Fibroblast of lung (primary cell): ENCODE data around the gene BPIFB3. TPM values are rescaled to one million over a fixed set of nuclear protein-coding genes. Genes with fewer than 3 reads are reported as not detected.

Source experiments
- DNase-seq, 2 donors: peaks; one replicate each; pipeline versions ENCODE4 v3.0.0 to v3.0.0-alpha.2; 2010; ENCODE audit warnings: low read depth in 2 of 2
- H2AFZ ChIP-seq: 2 replicates; pipeline ENCODE4 v1.5.1; 2012; ENCODE audit warnings: low read length, control low read depth, inconsistent platforms
- H3K27ac ChIP-seq: 2 replicates; pipeline ENCODE4 v1.5.1; 2011; ENCODE audit warnings: low read length, control low read depth; ENCODE audit not compliant: insufficient read depth
- H3K27me3 ChIP-seq: 2 replicates; pipeline ENCODE4 v1.5.1; 2011; ENCODE audit warnings: mild to moderate bottlenecking, low read length; ENCODE audit not compliant: control insufficient read depth, insufficient read depth
- H3K36me3 ChIP-seq: 2 replicates; pipeline ENCODE4 v1.5.1; 2011; ENCODE audit warnings: low read length; ENCODE audit not compliant: control insufficient read depth, insufficient read depth
- H3K4me1 ChIP-seq: 2 replicates; pipeline ENCODE4 v1.5.1; 2011; ENCODE audit warnings: low read length; ENCODE audit not compliant: control insufficient read depth, insufficient read depth; ENCODE audit errors: extremely low read depth
- H3K4me2 ChIP-seq: 2 replicates; pipeline ENCODE4 v1.5.1; 2011; ENCODE audit warnings: low read length, control low read depth; ENCODE audit not compliant: insufficient read depth; ENCODE audit errors: extremely low read depth
- H3K4me3 ChIP-seq, 4 experiments: fragments of 200-600 bp in 1 of 4; sonication (generic) in 1 of 4; replicated peaks in 1 of 4; 2 replicates each; pipeline ENCODE4 v1.5.1; 2011 to 2016; ENCODE audit warnings: low read length in 4 of 4, low read depth in 3 of 4, mild to moderate bottlenecking in 3 of 4, control low read depth in 2 of 4, inconsistent platforms in 1 of 4, mixed read lengths in 1 of 4; ENCODE audit not compliant: insufficient read depth in 1 of 4; ENCODE audit errors: control extremely low read depth in 1 of 4
- H3K79me2 ChIP-seq: 2 replicates; pipeline ENCODE4 v1.5.1; 2012; ENCODE audit warnings: mild to moderate bottlenecking, low read length, inconsistent platforms; ENCODE audit not compliant: control insufficient read depth, insufficient read depth
- H3K9ac ChIP-seq: 2 replicates; pipeline ENCODE4 v1.5.1; 2011; ENCODE audit warnings: mild to moderate bottlenecking, low read length, control low read depth; ENCODE audit not compliant: insufficient read depth
- H3K9me3 ChIP-seq: 2 replicates; pipeline ENCODE4 v1.5.1; 2012; ENCODE audit warnings: low read depth, low read length; ENCODE audit not compliant: control insufficient read depth, insufficient read depth
- H4K20me1 ChIP-seq: 2 replicates; pipeline ENCODE4 v1.5.1; 2011; ENCODE audit warnings: low read length; ENCODE audit not compliant: control insufficient read depth, insufficient read depth; ENCODE audit errors: extremely low read depth
- CTCF ChIP-seq, 2 donors: IDR thresholded peaks in 1 of 2; conservative IDR thresholded peaks in 1 of 2; 1 replicate in 1 of 2; 2 replicates in 1 of 2; pipeline ENCODE4 v1.5.1; 2011 to 2012; ENCODE audit warnings: low read length in 2 of 2, control low read depth in 1 of 2, inconsistent platforms in 1 of 2, low read depth in 1 of 2, mild to moderate bottlenecking in 1 of 2
- EZH2 ChIP-seq: IDR thresholded peaks from 2 replicates; pipeline ENCODE4 v1.5.1; 2012; ENCODE audit warnings: low read length, control low read depth, mild to moderate bottlenecking; ENCODE audit errors: missing control alignments
- polyA plus RNA-seq, 2 donors: library from polyadenylated mRNA; depleted of rRNA in 1 of 2; stranded (reverse) in 1 of 2; unstranded in 1 of 2; fragments of >200 nt; gene quantifications; 2 replicates each; pipeline ENCODE4 v1.2.1, GENCODE V29; 2011 to 2012; ENCODE audit warnings: missing spikeins in 1 of 2
- total RNA-seq: library from RNA; depleted of rRNA; stranded (reverse); fragments of >200 nt; gene quantifications from 2 replicates; pipeline ENCODE4 v1.2.1, GENCODE V29; 2014

The BPIFB3 gene
- total and polyA plus RNA-seq, 2 donors (not counting 1 experiment from before 2014, with no cell fraction given), result not detected

- Histone ChIP-seq H3K79me2 (no peaks in the 10 kb centered on the region), H4K20me1 (no peaks in the 10 kb centered on the region), H3K27me3 (no peaks in the 10 kb centered on the region), H2AFZ (no peak overlapping the region), H3K27ac (no peak overlapping the region), H3K4me2 (no peak overlapping the region), H3K36me3 (no peaks in the 10 kb centered on the region), H3K9ac (no peak overlapping the region), H3K4me1 (no peaks in the 10 kb centered on the region), H3K4me3 (no peak overlapping the region), H3K9me3 (no peaks in the 10 kb centered on the region)
- TF ChIP-seq EZH2 (no peak), CTCF (conservative IDR thresholded peaks at IDR 0.05 in 1 of 2, IDR thresholded peaks at IDR 0.05 in 1 of 2; ENCODE audit: low read depth in 1 of 2, low read length in 2 of 2) (no peak)
- DNase-seq, result no peak
Measured at GRCh38 chr20:33030076-33030475, 23.6 kb upstream of the BPIFB3 start.

GRCh38 chr20:33030569-33030968, 23.1 kb upstream of the BPIFB3 start:
- no peaks in the 10 kb centered on the region for H3K79me2 ChIP-seq
- H3K4me1 ChIP-seq, result no peaks in the 10 kb centered on the region
- TF ChIP-seq EZH2 (no peak), CTCF (conservative IDR thresholded peaks at IDR 0.05 in 1 of 2, IDR thresholded peaks at IDR 0.05 in 1 of 2; ENCODE audit: low read depth in 1 of 2, low read length in 2 of 2) (no peak)
- DNase-seq, result no peak
- H3K9me3 ChIP-seq, result no peaks in the 10 kb centered on the region
- H3K4me3 ChIP-seq, result no peak overlapping the region
- H3K9ac ChIP-seq, result no peak overlapping the region
- H4K20me1 ChIP-seq, result no peaks in the 10 kb centered on the region
- no peak overlapping the region for H3K4me2 ChIP-seq
- no peaks in the 10 kb centered on the region for H3K36me3 ChIP-seq
- no peak overlapping the region for H2AFZ ChIP-seq
- no peak overlapping the region for H3K27ac ChIP-seq
- no peaks in the 10 kb centered on the region for H3K27me3 ChIP-seq

- Histone ChIP-seq H3K36me3 (no peaks in the 10 kb centered on the region), H3K4me3 (no peak within 1 kb of the TSS), H3K79me2 (no peaks in the 10 kb centered on the region), H3K27me3 (no peaks in the 10 kb centered on the region), H2AFZ (no peak within 1 kb of the TSS), H3K9ac (no peak within 1 kb of the TSS), H4K20me1 (no peaks in the 10 kb centered on the region), H3K4me1 (no peaks in the 10 kb centered on the region), H3K4me2 (no peak within 1 kb of the TSS), H3K9me3 (no peaks in the 10 kb centered on the region), H3K27ac (no peak within 1 kb of the TSS)
- no peak for TF ChIP-seq EZH2
- TF ChIP-seq CTCF (conservative IDR thresholded peaks at IDR 0.05 in 1 of 2, IDR thresholded peaks at IDR 0.05 in 1 of 2; ENCODE audit: low read depth in 1 of 2, low read length in 2 of 2), result no peak
- DNase-seq, result no peak
Measured at GRCh38 chr20:33031531-33031930, 22.2 kb upstream of the BPIFB3 start, which contains the start of gene BPIFB6. Gene BPIFB6, plus strand, starts transcription at chr20:33031648. Its CDS starts 0 bp downstream, at chr20:33031648.
